GM21576 (cell line): ENCODE results near the gene ZBTB16.

ENCODE experiments used
- ATAC-seq: cut with Tn5 transposase; IDR thresholded peaks from one replicate; pipeline ENCODE4 v1.9.1; 2021; ENCODE audit warnings: mild to moderate bottlenecking, moderate library complexity; ENCODE audit not compliant: unreplicated experiment

ZBTB16 gene

DNA sequence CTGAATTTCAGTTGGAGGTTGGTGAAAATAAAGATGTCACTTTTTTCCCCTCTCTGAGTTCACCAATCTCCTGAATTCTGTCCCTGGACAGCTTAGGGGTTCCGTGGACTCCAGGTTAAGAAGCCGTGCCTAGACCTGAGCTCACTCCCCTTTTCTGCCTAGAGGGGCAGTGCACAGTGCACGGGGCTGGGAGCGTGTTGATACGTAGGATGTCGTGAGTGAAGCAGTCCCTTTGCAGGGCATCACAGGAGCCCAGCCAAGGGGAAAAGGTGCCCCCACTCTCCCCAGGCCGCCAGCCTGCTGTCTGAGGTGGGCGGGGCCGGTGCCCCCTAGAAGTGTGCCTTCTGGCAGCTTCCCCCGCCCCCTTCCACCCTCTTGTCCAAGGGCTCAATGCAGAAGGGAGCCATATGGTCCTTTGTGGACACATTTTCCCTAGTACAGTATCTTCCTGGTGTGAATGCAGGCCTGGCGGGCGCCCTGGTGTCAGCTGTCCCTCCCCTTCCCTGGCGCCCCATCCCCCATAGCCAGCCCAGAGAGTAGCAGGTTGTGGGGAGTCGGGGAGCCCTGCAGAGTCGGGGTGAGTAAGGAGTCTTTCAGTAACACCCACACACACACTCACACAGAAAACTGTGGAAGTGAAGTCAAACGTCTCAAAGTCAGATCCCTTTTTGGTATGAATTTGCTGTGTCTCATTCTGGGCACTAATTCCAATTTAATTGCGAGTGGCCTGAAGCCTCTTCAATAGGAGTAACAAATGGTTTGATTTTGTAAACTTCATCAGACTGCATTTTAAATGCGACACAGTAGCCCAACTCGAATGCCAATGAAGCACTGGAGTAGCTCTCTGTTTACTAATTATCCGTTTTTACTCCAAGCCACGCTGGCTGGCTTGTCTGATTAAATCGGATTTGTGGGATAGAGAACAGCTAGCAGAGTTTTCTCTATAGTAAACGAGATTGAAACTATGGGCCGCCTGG is 169.2 kb downstream of the ZBTB16 start:
- ATAC-seq: no peak

DNA sequence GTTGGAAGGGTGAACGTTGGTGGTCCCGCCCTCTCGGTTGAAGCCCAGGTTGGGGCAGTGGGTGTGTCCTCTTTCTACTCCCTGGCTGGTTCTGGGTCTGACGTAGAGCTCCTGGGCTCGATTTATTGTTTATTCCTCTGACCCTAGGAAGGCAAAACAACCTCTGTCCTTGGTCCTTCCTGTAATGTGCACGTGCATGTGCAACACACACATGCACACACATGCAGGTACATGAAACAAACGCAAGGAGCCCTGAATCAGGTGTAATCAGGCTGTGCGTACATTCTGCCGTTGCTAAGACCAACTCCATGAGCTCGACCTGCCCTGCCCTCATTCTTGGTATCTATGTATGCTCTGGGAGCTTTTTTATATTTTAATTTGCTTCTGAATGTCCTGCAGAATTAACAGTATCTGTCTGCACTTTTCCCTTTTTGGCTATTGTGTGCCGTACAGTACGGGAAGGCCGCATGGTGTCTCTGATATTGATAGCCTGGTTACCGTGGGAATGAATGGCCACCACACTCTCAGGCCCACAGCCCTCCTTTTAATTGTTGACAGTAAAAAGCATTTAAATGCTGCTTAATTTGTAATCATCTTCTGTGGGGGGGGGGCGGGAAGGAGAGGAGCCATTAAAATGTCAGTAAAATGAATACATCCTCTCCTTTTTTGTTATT is 170.7 kb downstream of the ZBTB16 start:
- ATAC-seq: no peak

DNA sequence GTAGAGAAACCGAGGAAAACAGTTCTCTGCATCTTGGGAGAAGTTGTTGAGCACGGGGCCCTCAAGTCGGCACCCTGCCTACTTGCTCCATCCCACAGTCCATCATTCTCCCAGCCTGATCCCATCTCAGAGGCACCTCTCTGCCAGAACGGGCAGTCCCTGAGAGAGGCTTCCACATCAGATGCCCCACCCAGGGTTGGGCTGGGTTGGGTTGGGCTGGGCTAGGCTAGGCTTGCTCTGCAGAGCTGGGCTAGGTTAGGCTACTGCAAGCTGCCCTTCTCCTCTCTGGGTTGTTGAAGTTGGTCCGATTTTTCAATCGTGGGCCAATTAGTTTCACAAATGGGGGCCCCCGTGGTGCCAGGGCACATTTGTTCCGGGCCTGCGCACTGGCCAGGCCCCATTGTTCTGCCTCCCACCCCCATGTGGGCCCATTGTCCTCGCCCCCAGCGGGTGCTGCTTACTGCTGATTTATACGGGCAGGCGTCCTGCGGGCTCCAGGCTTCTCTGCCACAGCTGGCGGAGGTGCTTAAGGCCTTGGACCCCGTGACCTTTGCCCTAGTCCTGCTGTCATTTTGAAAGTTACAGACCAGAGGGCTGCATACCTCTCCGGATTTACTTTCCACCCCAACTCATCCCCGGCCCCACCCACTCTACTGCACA is 173.0 kb downstream of the ZBTB16 start:
- no peak for ATAC-seq

DNA sequence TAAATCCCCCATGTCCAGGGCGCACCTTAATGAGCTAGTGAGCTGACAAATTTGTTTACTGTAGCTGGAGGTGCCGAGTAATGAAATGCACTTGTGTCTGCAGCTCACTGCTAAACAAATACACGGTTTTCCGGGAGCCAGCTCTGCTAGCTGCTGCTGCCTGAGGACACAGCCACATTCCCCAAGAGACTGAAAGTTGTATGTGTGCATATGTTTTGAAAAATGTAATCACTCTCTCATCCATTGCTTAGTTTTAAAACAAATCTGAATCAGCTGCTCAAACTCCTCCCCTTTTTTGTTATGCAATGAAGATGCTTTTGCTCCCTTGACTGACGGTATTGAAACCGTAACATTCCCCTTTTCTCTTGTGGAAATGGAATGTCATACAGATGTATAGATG is 174.2 kb downstream of the ZBTB16 start:
- ATAC-seq: no peak

DNA sequence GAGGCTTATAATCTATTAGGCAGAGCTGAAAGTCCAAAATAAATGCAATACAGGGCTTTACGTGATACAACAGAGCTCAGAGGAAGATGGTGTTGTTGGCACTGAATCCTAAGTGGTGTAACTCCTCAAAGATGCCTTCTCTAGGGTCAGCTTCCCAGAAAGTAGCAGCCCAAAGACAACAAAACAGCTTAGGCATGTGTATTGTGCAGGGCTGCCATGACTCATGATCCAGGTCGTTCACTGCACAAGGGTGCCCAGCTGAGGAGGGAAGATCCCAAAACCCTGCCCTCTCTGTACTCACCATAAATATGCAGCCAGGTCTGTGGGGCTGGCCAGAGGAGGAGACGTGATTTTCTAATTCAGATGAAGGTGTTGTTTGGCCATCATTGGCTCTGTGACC is 177.3 kb downstream of the ZBTB16 start:
- no peak for ATAC-seq

DNA sequence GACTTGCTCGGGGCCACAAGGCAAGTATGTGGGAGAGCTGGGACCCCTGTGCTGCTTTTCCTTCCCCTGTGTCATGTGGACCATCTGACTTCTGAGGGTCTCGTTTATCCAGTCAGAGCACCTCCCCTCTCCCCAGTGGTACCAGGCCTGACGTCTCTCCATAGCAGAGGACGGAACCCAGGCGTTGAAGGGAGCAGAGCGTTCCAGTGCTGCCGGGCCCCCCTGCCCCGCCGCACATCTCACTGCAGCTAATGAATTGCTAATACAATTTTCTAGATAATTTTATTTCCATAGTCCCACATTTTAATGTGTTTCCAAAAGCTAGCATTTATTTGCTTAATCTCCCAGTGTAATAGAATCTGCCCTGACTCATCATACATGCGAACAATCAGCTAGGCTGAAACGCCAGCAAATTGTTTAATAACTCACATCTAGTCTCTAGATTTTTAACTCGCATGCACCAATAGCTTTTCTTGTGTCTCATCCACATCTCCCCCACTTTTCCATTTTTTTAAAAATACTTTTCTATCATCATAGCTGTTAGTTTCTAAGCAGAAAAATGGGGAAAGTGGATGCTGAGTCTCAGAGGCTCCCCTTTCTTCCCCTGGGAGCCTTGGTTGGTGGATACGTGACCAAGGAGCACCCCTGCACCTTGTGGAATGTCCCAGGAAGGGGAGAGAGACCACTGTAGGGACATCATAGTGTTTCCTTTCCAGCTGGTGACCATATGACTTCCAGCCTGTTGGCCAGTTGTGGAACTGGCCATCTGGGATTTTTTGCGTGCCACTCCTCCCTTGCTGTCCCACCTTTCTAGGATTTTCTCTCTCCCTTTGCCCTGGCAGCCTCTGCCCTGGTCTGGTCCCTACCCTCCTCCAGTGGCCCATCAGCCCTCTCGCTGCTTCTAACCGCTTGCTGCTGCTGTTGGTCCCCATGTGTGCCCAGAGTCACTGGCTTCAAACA is 178.1 kb downstream of the ZBTB16 start:
- ATAC-seq: no peak

DNA sequence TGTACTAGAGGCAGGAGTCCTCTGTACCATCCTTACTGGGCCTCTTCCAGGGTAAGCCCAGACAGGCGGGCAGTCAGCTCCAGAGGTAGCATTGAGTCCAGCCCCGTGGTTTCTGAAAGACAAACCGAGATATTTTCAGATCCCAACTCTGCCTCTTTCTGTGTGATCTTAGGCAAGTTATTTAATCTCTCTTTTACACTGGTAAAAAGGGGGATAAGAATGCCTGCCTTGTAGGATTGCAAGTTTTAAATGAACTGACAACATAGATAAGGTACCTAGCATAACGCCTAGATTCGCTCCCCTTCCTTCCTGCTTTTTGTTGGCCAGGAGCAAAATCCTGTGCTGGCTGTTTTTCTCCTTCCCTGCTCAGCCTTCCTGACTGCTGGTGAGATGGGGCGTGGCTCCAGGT is 180.2 kb downstream of the ZBTB16 start:
- ATAC-seq: no peak

DNA sequence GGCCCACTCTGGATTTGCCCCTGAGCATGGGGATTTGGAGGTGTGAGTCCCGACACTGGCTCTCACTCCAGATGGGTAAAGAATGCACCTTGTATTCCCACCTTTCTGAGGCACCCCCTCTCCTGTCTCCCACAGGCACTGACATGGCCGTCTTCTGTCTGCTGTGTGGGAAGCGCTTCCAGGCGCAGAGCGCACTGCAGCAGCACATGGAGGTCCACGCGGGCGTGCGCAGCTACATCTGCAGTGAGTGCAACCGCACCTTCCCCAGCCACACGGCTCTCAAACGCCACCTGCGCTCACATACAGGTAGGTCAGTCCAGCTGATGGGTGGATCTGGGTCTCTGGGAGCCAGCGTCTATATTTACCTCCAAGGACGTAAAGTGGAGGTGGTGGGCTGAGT is 182.5 kb downstream of the ZBTB16 start:
- ATAC-seq: no peak

DNA sequence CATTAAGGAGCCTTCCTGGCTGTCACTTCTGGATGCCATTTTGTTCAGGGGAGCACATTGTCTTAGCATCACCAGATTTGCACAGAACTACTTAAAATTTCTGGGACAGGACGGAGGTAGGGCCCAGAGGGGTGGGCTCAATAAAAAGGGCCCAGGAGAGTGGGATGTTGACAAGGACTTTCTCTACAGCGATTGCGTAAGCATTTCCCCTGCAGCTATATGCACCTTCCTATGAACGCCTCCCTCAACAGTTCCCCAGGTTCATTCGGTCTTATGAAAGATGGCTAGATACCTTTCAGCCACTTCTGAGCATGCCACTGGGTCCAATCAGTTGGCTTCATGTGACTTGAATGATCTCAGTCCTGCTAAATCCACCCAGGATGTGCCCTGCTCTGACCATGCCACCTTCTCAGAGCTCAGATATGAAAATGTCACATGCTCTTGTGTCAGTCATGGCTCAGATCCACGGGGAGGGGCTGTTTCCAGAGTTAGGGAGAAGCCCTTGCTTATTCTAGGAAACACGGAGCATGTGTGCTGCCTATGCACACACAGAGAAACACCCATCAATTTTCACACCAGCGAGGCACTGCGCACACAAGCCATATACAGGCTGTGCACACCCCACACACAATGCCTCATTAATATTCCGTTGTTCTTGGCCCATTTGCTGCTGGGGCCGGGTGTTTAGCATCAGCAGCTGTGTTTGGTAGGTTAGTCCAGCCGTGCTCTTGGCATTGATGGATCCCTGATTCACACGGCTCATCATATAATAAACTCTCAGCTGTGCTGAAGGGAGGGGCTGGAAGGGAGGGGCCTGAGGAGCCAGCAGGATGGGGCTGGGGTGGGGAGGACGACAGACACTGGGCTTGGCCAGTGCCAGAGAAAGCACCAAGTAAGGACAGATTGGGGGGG is 184.2 kb downstream of the ZBTB16 start:
- no peak for ATAC-seq

DNA sequence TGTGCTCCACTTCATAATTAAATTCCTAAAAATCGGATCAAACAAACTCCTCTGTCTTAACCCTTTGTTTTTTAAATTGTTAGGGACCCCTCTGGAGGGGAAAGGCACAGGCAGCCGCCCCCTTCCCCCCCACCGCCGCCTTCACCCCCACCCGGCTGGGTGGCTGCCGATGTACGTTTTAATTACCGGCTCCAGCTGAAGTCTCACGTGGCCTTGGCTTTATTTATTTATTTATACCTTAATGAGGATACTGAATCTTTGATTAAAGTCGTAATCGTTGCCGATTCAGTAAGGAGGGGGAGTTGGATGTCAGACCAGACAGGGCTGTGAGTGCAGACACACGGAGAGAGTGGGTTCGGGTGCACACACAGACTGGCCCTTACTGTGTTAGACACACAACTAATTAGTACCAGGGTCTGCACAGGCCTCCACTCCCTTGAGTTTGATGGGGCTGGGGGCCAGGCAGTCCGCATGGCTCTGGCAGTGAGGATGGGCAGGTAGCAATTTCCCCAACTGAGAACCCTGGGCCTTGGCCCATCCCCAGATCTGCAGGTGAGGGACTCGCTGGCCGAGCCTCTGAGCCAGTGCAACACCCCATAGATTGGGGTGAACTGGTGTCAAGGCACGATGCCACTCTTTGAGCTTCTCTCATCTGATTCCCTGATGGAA is 185.3 kb downstream of the ZBTB16 start:
- ATAC-seq: no peak

DNA sequence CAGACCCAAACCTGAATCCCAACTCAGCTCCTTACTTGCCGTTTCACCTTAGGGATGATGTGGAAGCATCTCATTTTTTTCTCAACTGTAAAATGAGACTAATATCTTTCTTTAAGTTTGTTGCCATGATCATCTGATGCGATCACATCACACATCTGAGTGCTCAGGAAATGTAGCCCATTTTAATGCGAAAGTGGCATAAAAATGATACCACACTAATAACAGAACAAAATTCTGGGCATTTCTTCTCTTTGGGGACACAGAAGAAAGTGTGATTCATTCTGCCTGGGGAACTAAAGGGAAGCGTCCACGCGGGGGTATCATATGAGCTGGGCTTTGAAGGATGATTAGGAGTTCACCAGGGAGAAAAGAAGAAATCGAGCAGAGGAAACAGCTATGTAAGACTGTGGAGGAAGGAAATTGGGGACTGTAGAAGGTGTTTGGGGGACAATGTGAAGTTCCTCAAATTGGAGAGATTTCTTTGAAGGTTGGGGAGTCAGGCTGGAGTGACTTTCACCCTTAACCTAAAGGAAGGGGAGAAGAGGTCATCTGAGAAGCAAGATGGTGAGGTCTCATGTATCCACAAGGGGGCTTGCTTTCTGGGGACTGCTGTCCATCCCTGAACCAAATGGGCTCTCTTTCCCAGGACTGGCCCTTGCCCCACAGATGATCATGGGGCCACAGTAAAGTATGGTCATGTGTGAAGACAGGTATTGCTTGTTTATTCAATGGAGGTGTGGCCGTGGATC is 187.0 kb downstream of the ZBTB16 start:
- no peak for ATAC-seq

DNA sequence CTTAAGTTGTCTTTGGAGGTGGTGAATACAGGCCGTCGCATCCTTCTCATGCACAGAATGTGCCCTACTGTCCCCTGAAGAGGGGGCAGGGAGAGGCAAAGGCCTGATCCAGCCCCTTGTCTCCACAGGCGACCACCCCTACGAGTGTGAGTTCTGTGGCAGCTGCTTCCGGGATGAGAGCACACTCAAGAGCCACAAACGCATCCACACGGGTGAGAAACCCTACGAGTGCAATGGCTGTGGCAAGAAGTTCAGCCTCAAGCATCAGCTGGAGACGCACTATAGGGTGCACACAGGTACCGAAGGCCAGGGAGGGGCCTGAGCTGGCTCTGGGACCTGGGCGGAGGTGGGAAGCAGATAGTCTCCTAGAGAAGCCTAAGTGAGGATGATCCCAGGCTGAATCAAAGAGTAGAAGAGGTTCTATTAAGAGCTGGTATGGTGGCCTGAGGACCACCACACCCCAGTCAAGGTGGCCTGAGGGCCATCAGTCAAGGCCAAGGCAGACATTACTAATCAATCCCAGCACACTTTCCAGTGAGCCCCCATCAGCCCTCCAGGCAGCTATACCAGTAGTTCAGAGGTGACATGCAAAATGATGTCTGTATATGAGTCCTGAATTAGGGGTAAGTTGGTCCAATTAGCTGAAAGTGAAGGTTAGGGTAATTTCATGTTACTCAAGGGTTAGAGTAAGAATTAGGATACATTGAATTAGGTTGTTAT is 187.7 kb downstream of the ZBTB16 start:
- ATAC-seq: no peak

DNA sequence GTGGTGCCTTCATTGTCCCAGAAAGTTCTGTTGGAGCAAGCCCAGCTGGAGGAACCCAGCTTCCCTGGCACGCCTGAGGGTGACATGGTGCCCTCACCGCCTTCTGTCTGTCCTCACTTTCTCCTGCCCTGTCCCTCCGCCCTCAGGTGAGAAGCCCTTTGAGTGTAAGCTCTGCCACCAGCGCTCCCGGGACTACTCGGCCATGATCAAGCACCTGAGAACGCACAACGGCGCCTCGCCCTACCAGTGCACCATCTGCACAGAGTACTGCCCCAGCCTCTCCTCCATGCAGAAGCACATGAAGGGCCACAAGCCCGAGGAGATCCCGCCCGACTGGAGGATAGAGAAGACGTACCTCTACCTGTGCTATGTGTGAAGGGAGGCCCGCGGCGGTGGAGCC is 190.7 kb downstream of the ZBTB16 start:
- no peak for ATAC-seq

DNA sequence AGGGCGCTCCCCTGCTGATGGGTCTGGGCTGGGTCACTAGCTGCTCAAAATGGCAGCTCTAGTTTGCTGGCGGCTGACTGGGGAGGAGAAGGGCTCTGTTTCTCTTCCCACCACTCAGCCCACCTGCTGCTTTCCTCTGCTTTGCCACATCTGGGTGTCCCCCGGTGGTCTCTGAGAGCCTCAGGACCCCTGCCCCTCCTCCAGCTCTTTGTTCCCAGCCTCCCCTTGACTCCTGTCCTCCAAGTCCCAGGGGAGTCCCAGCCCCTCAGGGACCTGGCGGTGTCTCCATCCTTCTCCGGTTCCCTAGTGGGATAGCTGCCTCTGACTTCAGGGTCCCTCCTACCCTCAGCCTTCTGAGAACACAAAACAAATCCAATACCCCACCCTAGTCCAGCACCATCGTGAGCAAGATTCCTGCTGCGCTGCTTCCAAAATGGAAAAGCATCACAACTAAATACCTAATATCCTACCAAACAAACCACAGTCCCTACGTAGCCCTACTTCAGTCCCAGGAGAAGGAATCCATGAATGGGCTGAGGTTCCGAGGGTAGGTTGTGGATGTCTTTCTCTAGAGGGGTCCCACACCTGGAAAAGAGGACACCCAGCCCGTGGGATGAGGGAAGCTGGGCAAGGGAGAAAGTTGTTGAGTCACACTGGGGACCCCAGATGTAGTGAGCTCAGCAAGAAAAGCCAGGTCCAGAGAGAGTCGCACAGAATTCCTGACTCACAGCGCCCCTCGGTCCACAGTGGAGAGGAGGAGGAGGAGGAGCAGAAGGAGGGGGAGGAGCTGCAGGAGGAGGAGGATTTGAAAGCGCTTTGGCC is 191.7 kb downstream of the ZBTB16 start:
- ATAC-seq: no peak

DNA sequence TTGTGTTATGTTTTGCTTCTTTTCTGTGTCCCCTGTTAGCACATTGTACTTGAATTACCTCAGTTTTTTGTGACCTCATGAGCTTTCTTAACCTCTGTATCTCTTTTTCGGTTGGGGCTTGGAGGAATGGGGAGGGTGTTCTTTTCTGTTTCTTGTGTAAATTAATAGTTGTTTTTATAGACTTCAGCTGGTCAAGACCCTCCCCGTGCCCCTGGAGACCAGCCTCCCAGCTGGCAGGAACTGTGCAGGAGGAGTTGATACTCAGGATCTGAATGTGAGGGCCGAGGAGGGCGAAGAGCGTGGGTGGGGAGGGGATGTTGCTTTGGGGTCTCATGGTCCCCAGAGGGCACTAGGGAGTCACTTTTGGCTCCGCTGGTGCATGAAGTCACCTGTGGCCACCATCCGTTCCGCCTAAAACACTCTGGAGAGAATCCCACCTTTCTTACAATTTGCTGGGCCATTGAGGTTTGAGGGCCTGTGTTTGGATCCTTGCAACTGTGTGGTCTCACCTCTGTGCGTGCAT is 192.4 kb downstream of the ZBTB16 start:
- ATAC-seq: no peak

DNA sequence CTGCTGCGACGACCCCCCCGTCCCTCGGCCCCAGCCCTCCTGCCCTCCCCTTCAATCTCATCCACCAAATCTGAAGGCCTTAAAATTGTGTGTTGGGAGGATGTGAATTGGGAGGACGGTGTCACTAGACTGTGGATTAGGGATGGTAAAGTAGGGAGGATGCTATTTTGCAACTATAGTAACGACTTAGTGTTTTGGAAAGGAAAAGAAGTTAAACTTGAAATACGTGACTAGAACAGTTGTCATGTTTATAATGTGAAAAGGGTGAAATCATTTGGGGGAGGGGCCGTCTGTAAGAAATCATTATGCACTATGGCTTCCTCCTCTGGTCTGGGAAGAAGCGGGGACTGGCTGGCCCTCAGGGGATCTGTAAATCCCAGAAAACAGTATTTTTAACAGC is 193.3 kb downstream of the ZBTB16 start:
- no peak for ATAC-seq

DNA sequence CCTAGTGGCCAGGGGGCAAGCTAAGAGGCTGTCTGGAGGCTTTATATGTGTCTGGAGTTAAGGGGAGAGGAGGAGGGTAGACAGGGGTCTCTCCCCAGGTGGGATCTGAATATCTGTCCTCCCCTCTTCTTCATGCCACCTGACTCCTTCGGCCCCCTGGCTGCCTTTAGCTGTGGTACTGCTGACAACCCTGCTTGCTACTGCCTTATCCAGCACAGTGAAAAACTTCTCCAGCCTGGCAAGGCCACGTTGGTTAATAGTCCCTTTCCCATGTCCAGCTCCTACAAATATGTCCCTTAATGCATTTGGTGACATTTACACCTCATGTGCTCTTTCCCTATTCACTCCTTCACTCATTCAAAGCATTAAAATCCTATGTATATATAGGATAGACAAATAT is 194.3 kb downstream of the ZBTB16 start:
- ATAC-seq: no peak
